ENCODE data around the gene MCTP1.
"Not testable (repeated sequence)": the region's sequence is repeated elsewhere in the genome, so short reads cannot be mapped to it uniquely, and the experiment has no call there.

The MCTP1 gene

DNA sequence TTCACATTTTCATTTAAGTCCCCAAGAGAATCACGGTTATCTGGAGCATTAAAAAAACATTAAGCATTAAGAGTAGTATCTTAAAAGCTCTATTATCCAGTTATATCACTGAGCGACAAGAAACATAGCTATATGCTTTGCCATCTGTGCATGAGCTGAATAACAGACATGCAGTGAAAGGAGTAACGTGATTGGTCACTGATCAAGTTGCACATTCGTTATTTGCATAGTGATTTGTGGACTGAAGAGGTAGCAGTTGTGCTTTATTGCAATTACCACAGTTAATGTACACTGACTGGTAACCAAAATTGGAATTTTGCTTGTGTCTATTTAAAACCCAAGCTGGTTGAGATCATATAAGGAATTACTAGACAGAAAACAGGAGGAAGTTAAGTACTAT lies 107.4 kb downstream of the MCTP1 start:
- no peak for DNase-seq

GRCh38 chr5:95175106-95175505 lies 109.8 kb downstream of the MCTP1 start:
- no peak for DNase-seq

DNA sequence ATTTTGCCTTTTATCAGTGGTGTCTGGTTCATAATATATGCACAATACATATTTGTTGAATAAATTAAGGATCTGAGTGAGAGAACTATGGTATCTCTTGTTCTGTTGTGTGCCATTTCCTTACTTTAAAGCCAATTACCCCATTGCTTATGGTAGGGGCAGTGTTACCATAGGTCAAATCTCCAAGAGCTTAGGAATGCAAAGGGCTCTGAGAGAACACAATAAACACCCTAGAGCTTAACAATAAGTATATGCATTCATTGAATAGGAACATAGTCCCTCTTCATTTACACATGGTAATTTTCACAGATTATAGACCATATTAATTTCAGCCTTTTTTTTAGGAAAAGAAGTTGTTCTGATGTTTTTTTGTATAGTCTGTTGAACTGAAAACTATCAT lies 112.2 kb downstream of the MCTP1 start:
- DNase-seq = no peak

DNA sequence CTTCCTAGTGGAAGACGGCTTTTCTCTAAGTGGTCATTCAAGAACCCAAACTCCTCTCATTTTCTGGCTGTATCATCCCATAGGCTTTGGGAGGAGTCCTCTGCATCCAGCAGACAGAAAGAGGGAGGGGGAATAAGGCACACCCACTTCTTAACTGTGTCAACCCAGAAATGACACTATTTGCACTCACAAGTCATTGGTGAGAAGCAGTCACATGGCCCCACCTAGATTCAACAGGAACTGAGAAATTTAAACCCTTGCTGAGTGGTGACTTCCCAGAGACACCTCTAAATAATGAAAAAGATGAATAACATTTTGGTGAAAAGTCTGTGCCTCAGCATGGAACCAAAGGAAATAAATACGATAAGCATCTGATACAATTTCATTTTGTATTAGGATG lies 120.0 kb downstream of the MCTP1 start:
- DNase-seq = no peak

DNA sequence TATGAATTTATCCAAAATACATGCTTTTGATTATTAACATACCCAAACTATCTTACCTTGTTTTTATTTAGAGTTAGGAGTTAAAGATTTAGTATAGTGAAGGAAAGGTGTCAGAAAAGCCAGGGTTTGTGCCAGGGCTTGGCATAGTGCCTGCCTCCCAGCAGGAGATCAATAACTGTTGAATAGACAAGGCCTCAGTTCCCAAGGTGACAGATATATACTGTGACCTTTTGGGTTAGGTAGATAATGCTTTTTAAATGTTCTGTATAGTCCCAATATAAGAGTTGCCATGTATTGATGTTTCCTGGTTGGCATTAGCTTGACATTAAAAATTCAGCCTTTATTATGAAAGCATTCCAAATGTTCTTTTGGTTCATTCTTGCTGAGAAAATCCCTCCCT lies 121.8 kb downstream of the MCTP1 start:
- no peak for DNase-seq

- no peak for DNase-seq
Measured at GRCh38 chr5:95162231-95162992, 122.5 kb downstream of the MCTP1 start.

- DNase-seq = no peak
Measured at GRCh38 chr5:95159603-95160002, 125.3 kb downstream of the MCTP1 start.

- no peak for DNase-seq
Measured at GRCh38 chr5:95155888-95156287, 129.0 kb downstream of the MCTP1 start.

- DNase-seq = no peak
Measured at GRCh38 chr5:95153511-95153910, 131.4 kb downstream of the MCTP1 start.

- no peak for DNase-seq
Measured at GRCh38 chr5:95152535-95152934, 132.4 kb downstream of the MCTP1 start.

GRCh38 chr5:95152131-95152530 lies 132.8 kb downstream of the MCTP1 start:
- DNase-seq = no peak

DNA sequence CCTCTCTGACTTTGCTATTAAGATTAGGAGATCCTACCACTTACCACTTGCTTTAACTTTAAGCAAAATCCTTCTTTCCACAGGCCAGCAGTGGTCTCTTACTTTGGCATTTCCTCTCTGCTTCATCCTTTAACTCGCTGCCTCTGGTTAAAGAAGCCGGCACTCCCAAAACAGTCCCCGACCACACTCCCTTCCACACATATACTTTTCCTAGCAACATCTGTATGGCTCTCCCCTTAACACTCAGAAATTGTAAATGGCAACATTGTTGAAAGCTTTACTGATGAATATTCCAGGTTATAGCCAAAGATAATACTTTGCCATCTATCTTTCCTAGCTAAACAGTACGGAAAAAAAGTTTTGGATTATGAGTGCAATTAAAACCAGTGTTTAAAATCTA lies 133.2 kb downstream of the MCTP1 start:
- no peak for DNase-seq

DNA sequence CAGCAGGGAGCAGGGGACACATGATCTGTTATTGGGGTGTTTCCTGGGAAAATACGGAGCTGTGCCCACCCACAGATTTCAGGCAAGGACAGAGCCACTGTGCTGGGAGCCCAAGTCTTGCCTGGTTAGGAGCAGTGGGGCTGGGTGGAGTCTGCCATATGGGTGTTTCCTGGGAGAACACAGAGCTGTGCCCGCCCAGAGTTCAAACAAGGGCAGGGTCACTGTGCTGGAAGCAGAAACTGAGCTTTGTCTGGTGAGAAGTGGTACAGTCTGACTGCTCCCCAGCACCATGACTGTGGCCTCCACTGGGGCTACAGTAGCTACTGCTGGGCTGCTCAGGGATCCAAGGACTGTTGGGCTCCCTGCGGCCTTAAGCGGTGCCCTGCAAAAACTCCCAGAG lies 135.5 kb downstream of the MCTP1 start:
- no peak for DNase-seq

DNA sequence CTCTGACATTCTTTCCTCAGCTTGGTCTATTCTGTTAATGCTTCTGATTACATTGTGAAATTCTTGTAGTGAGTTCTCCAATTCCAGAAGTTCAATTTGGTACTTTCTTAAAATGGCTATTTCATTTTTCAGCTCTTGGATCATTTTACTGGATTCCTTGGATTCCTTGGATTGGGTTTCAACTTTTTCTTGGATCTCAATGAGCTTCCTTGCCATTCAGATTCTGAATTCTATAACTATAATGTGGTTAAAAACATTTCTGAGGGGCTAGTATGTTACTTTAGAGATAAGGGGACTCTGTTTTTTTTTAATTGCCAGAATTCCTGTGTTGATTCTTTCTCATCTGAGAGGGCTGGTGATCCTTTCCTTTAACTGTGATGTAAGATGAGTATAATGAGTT lies 136.4 kb downstream of the MCTP1 start:
- DNase-seq = no peak

DNA sequence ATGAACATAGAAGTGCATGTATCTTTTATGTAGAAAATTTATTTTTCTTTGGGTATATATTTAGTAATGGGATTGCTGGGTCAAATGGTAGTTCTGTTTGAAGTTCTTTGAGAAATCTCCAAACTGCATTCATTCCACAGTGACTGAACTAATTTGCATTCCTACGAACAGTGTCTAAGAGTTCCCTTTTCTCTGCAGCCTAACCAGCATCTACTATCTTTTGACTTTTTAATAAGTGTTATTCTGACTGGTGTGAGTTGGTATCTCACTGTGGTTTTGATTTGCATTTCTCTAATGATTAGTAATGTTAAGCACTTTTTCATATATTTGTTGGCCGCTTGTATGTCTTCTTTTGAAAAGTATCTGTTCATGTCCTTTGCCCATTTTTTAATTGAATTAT lies 141.0 kb downstream of the MCTP1 start:
- DNase-seq = not testable (repeated sequence)

GRCh38 chr5:95142145-95142544 lies 142.7 kb downstream of the MCTP1 start:
- no peak for DNase-seq

DNA sequence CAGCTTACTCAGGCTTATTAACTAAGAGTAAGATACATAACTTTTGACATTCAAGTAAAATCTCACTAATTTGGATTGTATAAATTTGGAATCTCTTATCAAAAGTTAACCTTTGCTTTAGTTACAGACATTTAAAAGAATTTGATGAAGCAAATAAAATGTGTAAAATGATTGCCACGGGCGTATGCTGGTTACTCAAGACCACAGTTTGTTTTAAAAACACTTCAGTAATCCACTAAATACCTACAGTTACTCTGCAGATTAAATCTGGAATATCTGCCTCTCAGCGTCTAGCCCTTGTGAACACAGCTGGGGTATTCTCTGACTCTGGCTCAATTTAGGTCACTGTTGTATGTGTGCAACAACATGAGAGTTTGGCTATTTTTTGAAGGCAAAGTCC lies 143.8 kb downstream of the MCTP1 start:
- DNase-seq = no peak

DNA sequence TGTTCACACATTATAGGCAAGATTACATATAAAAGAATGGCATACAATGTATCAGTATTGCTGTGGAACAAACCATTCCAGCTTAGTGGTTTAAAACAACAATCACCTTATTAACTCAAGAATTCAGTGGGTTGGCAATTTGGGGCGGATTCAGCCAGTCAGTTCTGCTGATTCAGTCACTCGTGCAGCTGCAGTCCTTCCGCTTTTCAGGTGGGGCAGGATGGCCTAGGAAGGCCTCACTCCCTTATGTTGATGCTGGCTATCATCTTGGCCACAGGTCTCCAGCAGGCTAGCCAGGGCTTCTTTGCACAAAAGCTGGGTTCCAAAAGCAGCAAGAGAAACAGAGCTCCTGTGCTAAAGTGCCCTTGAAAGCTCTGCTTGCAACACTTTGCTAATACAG lies 150.6 kb downstream of the MCTP1 start:
- no peak for DNase-seq

DNA sequence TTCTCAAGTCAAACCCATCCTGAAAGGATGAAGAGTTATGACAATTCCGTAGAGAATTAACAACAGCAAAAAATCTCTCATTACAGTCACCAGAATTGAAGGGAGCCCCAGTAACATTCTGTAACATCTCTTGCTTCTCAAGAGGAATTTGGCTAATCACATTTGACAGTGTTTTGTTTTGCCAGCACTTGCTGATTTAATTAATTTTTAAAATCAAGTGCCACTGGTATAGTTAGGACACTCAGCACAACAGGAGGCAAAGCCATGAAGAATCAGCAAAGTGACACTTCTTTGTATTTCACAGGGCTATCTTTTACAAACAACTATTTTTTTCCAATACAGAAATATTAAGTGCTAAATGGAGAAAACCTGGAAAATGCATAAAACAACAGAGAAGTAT lies 152.8 kb downstream of the MCTP1 start:
- no peak for DNase-seq

DNA sequence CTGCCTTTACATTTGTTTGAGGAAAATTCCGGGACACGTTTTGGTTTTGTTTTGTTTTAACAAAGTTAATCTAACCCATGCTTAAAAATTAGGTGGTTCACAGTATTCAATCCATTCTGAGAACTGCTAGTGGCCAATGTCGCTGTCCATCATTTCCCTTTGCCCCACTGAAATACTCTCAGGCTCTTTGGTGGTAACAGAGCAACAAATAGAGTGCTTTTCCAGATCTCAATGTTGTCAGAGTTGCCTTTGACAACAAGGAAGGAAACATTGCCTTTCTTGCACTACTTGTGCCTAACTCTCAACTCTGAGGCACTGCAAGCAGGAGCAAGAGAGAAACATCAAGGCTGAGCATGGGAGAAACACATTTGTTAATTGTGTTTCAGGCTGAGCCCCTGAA lies 154.0 kb downstream of the MCTP1 start:
- DNase-seq = no peak

DNA sequence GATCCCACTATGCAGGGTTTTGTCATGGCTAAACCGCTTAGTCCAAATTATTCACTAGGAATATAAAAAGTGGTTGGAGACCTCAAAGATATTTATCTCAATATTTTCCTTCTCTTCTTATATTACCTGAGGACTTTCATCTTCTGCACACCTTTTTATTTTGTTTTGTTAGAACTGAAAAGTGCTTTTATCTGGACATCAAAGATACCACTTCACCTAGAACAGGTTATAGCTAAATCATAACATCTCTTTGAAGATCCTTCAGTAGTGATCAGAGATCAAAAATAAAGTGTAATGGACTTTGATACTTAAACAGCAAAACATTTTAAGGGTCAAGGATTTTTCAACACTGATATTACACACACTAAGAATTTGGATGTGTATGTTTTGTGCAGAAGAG lies 160.2 kb downstream of the MCTP1 start:
- DNase-seq = no peak

- DNase-seq = no peak
Measured at GRCh38 chr5:95124101-95124500, 160.8 kb downstream of the MCTP1 start.

GRCh38 chr5:95114902-95115301 lies 170.0 kb downstream of the MCTP1 start:
- DNase-seq = no peak

GRCh38 chr5:95114305-95114704 lies 170.6 kb downstream of the MCTP1 start:
- no peak for DNase-seq

- DNase-seq = no peak
Measured at GRCh38 chr5:95113489-95113888, 171.4 kb downstream of the MCTP1 start.
